AML-193 (cell line): ENCODE results near the gene NKX3-2.

Experiments used
- DNase-seq, 2 experiments: peaks; one replicate each; lab custom pipeline; 2025; lab: John Stamatoyannopoulos, UW

The NKX3-2 gene

DNA sequence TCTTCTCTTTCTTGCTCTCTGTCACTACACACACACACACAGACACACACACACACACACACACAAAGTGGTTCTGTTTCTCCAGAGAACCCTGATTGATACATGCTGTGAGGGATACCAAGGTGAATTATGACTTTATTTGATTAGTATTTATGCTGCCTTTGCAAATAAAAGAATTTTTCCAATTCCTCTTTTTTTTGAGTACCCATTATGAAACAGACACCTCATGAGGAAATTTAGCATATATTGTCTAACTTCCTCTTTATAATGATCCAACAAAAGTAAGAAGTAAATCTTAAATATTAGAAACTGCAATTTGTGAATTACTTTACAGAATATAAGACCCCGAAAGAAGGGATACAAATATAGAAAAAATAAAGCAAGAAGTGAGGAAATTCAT, 45.8 kb downstream of the NKX3-2 start:
- DNase-seq, result peak; percentile 75 to 86

GRCh38 chr4:13496605-13497004, 47.7 kb downstream of the NKX3-2 start:
- DNase-seq, result no peak

DNA sequence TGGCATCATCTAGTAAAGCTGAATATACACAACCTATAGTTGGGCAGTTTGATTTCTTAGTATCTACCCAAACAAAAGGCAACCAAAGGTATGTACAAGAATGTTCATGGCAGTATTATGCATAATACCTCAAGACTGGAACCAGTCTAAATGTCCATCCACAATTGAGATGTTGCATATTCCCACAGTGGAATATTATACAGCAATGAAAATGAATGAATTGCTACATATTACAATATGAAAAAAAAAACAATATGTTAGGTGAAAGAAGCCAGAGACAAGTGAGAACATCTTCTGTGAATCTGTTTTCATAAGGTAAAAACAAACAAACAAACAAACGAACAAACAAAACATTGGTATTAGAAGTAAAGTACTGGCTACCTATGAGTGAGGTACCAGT, 48.6 kb downstream of the NKX3-2 start:
- DNase-seq, result no peak

DNA sequence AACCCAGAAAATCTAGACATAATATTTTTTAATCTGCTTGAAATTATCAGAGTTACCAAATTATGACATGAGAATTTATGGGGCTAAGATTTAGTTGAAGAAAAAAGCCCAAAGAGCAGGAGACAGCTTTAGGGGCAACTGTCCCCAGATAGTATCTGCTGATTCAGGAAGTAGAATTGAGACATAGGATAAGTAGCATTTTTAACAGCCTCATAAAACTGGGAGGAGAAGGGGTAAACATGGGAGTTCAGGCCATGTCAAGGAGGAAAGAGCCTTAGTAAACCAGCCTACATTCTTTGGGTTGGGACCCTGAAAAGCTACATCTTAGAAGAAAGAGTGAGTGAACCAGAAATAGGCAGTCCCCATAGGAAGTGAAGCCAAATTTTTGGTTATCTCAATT, 50.5 kb downstream of the NKX3-2 start:
- peak in 1 of 2 experiments; percentile 7 for DNase-seq

- peak in 1 of 2 experiments; percentile 0 for DNase-seq
Measured at GRCh38 chr4:13492747-13493146, 51.6 kb downstream of the NKX3-2 start.
